Osteocyte (in vitro differentiated cells): Measurements from ENCODE around the gene CDC25B. TPM values are rescaled to one million over a fixed set of nuclear protein-coding genes. Genes with fewer than 3 reads are reported as not detected.

Experiments
- DNase-seq: peaks from one replicate; pipeline ENCODE4 v3.0.0; 2021; ENCODE audit warnings: mixed read lengths; ENCODE audit not compliant: unreplicated experiment; ENCODE audit errors: extremely low spot score
- H3K27ac Mint-ChIP-seq: one replicate; pipeline ENCODE4 v1.8.0; 2021; ENCODE audit warnings: mild to moderate bottlenecking, mixed read lengths; ENCODE audit not compliant: unreplicated experiment
- H3K27me3 Mint-ChIP-seq: one replicate; pipeline ENCODE4 v1.8.0; 2021; ENCODE audit warnings: mixed read lengths; ENCODE audit not compliant: unreplicated experiment
- H3K36me3 Mint-ChIP-seq: one replicate; pipeline ENCODE4 v1.8.0; 2021; ENCODE audit warnings: mixed read lengths; ENCODE audit not compliant: unreplicated experiment
- H3K4me1 Mint-ChIP-seq: one replicate; pipeline ENCODE4 v1.8.0; 2021; ENCODE audit warnings: mixed read lengths; ENCODE audit not compliant: unreplicated experiment
- H3K4me3 Mint-ChIP-seq: one replicate; pipeline ENCODE4 v1.8.0; 2021; ENCODE audit warnings: mild to moderate bottlenecking, moderate library complexity, mixed read lengths; ENCODE audit not compliant: unreplicated experiment
- H3K9me3 Mint-ChIP-seq: one replicate; pipeline ENCODE4 v1.8.0; 2021; ENCODE audit warnings: mixed read lengths; ENCODE audit not compliant: unreplicated experiment
- total RNA-seq: library from RNA; stranded (reverse); gene quantifications from 2 replicates; pipeline ENCODE4 v1.2.1, GENCODE V29; 2021
- TF ChIP-seq, protein P1 (sequence below): fragments of 200-600 bp; sonication (generic); IDR thresholded peaks from 2 replicates; pipeline ENCODE4 v1.5.0; 2021; ENCODE audit warnings: antibody characterized with exemption, mild to moderate bottlenecking, moderate library complexity

Gene CDC25B
- total RNA-seq, 1 donor from 2014 or later = 197 TPM

DNA sequence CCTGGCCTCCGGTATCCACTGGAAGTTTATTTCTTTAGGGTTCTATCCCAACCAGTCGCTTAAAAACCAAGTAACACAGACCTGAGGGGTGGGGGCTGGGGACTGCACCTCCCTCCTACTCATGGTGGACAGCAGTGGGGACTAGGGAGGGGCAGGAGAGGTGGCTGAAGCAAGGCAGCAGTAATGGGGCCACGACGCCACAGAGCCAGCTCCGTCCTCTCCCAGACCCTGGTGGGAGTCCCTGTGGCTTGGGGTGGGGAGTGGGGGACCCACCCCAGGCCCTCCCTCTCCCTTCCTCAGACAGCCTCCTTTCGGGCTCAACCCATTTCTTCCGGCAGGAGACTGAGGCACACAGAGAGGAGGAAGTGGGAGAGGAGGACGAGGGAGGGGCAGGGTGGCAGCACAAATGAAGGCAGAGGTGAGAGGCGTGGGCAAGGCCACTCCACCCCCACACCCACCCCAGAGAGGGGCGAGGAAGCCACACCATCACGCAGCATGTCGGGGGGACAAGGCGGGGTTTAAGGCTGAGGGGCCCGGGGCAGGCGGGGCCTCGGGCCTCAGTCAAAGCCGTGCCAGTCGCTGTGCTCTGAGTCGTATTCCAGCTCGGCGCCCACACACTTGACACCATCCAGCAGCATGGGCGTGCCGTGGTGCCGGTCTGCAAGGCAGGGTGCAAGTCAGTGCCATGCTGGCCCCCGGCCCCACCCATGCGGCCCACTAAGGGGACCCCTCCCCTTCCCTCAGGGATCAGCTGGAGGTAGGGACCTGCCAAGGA, 42.4 kb upstream of the CDC25B start:
- Mint-ChIP-seq H3K4me1 (peaks cover 8% of the 10 kb centered on the region), H3K36me3 (peaks cover 4% of the 10 kb centered on the region), H3K27ac (no peak overlapping the region), H3K4me3 (no peak overlapping the region), H3K9me3 (no peaks in the 10 kb centered on the region), H3K27me3 (no peaks in the 10 kb centered on the region)
- TF ChIP-seq, protein P1, sequence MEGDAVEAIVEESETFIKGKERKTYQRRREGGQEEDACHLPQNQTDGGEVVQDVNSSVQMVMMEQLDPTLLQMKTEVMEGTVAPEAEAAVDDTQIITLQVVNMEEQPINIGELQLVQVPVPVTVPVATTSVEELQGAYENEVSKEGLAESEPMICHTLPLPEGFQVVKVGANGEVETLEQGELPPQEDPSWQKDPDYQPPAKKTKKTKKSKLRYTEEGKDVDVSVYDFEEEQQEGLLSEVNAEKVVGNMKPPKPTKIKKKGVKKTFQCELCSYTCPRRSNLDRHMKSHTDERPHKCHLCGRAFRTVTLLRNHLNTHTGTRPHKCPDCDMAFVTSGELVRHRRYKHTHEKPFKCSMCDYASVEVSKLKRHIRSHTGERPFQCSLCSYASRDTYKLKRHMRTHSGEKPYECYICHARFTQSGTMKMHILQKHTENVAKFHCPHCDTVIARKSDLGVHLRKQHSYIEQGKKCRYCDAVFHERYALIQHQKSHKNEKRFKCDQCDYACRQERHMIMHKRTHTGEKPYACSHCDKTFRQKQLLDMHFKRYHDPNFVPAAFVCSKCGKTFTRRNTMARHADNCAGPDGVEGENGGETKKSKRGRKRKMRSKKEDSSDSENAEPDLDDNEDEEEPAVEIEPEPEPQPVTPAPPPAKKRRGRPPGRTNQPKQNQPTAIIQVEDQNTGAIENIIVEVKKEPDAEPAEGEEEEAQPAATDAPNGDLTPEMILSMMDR = no peak
- DNase-seq = no peak

DNA sequence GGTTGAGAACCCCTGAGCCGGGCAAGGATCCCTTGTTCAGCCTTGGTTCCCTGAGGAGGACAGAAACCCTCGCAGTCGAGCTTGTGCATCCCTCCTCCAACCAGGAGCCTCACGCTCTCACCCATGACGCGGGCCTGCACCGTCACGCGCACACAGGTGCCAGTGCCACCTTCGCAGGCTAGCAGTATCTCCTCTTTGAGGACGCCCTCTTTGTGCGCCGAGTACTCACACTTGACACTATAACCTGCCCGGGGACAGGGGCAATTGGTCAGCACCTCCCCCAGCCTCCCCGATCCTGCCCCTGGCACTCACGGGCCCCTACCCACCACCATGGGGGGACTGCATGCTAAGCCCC, 41.9 kb upstream of the CDC25B start:
- TF ChIP-seq, protein P1 = no peak
- no peaks in the 10 kb centered on the region for H3K27me3 Mint-ChIP-seq
- no peak overlapping the region for H3K4me3 Mint-ChIP-seq
- no peak overlapping the region for H3K27ac Mint-ChIP-seq
- no peaks in the 10 kb centered on the region for H3K9me3 Mint-ChIP-seq
- peaks cover 4% of the 10 kb centered on the region for H3K36me3 Mint-ChIP-seq
- H3K4me1 Mint-ChIP-seq = peaks cover 8% of the 10 kb centered on the region
- DNase-seq = no peak

DNA sequence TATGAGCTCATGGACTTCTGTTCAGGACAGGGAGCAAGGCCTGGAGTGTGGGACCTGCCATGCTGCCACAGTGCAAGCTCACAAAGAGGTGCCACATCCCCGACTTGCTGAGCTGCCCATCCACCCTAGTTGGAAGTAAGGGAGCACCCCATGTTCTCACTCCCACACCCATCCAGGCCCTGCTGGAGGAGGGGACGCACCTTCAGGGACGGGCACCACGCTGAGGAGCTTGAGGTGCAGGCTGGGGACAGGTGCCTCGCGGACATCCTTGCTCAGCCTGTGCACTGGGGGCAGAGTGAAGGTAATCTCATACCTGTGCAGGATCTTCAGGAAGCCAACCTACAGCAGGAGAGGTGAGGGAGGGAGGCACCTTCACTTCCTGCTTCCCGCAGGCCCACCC, 40.8 kb upstream of the CDC25B start:
- Mint-ChIP-seq H3K4me1 (peaks cover 5% of the 10 kb centered on the region), H3K9me3 (no peaks in the 10 kb centered on the region), H3K27ac (no peak overlapping the region), H3K36me3 (peaks cover 4% of the 10 kb centered on the region), H3K4me3 (no peak overlapping the region), H3K27me3 (no peaks in the 10 kb centered on the region)
- DNase-seq = no peak
- TF ChIP-seq, protein P1 = no peak

DNA sequence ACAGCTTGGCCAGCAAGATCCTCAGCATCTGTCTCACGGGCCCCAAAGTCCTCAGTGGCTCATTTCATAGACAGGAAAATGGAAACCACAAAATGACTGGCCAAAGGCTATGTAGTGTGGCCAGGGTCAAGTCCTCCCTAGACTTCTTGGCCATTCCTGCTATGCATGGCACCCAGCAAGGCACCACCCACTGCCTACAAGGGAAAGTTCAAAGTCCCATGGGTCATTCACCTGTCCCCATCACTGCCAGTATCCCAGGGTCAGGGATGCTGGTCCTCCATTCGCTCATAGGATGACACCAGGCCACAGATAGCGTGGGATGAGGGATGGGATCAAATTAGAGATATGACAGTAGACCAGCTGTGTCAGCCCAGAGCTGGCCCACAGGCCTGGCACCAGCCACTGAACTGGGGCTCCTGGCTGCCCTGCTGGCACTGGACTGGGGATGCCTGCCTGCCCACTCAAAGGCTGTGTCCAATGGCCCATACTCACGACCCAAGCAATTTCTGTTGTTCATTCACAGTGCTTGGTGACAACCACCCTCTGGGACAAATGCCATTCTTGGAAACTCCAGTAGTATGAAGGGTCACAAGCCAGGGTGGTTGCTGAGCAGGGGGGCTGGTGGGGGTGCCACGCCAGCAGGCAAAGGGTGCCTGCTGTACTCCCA, 40.2 kb upstream of the CDC25B start:
- TF ChIP-seq, protein P1 = no peak
- peaks cover 4% of the 10 kb centered on the region for H3K36me3 Mint-ChIP-seq
- H3K27ac Mint-ChIP-seq = no peak overlapping the region
- DNase-seq = no peak
- no peak overlapping the region for H3K4me3 Mint-ChIP-seq
- no peaks in the 10 kb centered on the region for H3K27me3 Mint-ChIP-seq
- peaks cover 5% of the 10 kb centered on the region for H3K4me1 Mint-ChIP-seq
- no peaks in the 10 kb centered on the region for H3K9me3 Mint-ChIP-seq

DNA sequence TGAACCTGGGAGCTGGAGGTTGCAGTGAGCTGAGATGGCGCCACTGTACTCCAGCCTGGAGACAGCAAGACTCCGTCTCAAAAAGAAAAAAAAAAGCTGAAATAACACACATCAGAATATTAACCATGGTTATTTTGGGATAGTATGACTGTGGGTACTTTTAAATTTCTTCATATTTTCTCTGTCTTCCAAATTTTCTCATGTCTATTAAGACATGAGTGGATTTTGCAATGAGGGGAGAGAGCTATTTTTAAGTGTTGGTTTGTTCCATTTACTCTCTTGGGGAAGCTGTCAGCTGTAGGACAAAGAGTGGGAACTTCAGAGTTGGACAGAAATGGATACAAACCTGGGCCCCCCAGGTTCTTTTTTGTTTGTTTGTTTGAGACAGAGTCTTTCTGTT, 38.8 kb upstream of the CDC25B start:
- Mint-ChIP-seq H3K36me3 (peaks cover 6% of the 10 kb centered on the region), H3K9me3 (no peaks in the 10 kb centered on the region), H3K4me1 (peaks cover 2% of the 10 kb centered on the region), H3K4me3 (no peak overlapping the region), H3K27ac (no peak overlapping the region), H3K27me3 (no peaks in the 10 kb centered on the region)
- DNase-seq = no peak
- TF ChIP-seq, protein P1 = no peak
